Endothelial cell of umbilical vein (primary cell): Measurements from ENCODE around the gene PRKCSH. TPM values are rescaled to one million over a fixed set of nuclear protein-coding genes. Genes with fewer than 3 reads are reported as not detected.

Experiments used
- BruUV-seq: library from RNA; stranded (reverse); fragments of 400-500 nt; replicated peaks from 2 replicates; lab custom pipeline; 2021; lab: Mats Ljungman, UMichigan
- CTCF ChIA-PET: fragments of 300-600, 350-600 bp; sonication (Branson Sonifier 250); formaldehyde crosslinking; loops from one replicate; lab custom pipeline; 2021; ENCODE audit warnings: antibody characterized with exemption, inconsistent platforms; lab: Charles Lee
- POLR2A ChIA-PET: fragments of 300-600, 350-600 bp; sonication (Branson Sonifier 250); formaldehyde crosslinking; loops from one replicate; lab custom pipeline; 2021; ENCODE audit warnings: antibody characterized with exemption, inconsistent platforms; lab: Charles Lee
- DNase-seq: peaks from one replicate; pipeline ENCODE4 v3.0.0-alpha.2; 2011; ENCODE audit warnings: low read depth, low spot score
- FAIRE-seq: peaks from 2 replicates; lab custom pipeline; 2011; peaks lifted over from hg19 to GRCh38; lab: Jason Lieb, UNC
- H2AFZ ChIP-seq: 2 replicates; pipeline ENCODE4 v1.6.0; 2012; ENCODE audit warnings: low read depth, low read length, control low read depth, inconsistent platforms
- H3K27ac ChIP-seq: 2 replicates; pipeline ENCODE4 v1.5.1; 2011; ENCODE audit warnings: low read depth, mild to moderate bottlenecking, control low read depth, low read length, moderate library complexity; ENCODE audit not compliant: insufficient read depth
- H3K27me3 ChIP-seq, 2 experiments: 2 replicates each; pipeline versions ENCODE4 v1.6.0 to v1.6.1; 2011; ENCODE audit warnings: low read length in 2 of 2, mixed read lengths in 1 of 2; ENCODE audit not compliant: control insufficient read depth in 2 of 2, insufficient read depth in 2 of 2
- H3K36me3 ChIP-seq, 2 experiments: 2 replicates in 1 of 2; 3 replicates in 1 of 2; pipeline ENCODE4 v1.5.1; 2011; ENCODE audit warnings: low read length in 2 of 2, mild to moderate bottlenecking in 1 of 2, moderate library complexity in 1 of 2; ENCODE audit not compliant: control insufficient read depth in 2 of 2, insufficient read depth in 2 of 2; ENCODE audit errors: extremely low read depth in 1 of 2
- H3K4me1 ChIP-seq: 3 replicates; pipeline ENCODE4 v1.5.1; 2011; ENCODE audit warnings: mild to moderate bottlenecking, low read length; ENCODE audit not compliant: control insufficient read depth, insufficient read depth; ENCODE audit errors: extremely low read depth
- H3K4me2 ChIP-seq: 2 replicates; pipeline ENCODE4 v1.6.1; 2011; ENCODE audit warnings: low read length, control low read depth, mixed read lengths; ENCODE audit not compliant: insufficient read depth
- H3K4me3 ChIP-seq, 3 experiments: fragments of 200-600 bp in 1 of 3; sonication (generic), shearing (Covaris generic) in 1 of 3; replicated peaks in 1 of 3; 2 replicates each; pipeline ENCODE4 v1.5.1; 2011 to 2016; ENCODE audit warnings: control low read depth in 3 of 3, low read length in 3 of 3, mild to moderate bottlenecking in 2 of 3, inconsistent platforms in 1 of 3, low read depth in 1 of 3, moderate library complexity in 1 of 3; ENCODE audit not compliant: insufficient read depth in 1 of 3
- H3K79me2 ChIP-seq: 2 replicates; pipeline ENCODE4 v1.6.0; 2012; ENCODE audit warnings: low read length, inconsistent platforms; ENCODE audit not compliant: control insufficient read depth, insufficient read depth
- H3K9ac ChIP-seq: replicated peaks from 2 replicates; pipeline ENCODE3; 2011; ENCODE audit warnings: low read length, control low read depth; ENCODE audit not compliant: insufficient read depth; ENCODE audit errors: extremely low read depth
- H3K9me1 ChIP-seq: replicated peaks from 3 replicates; pipeline ENCODE4 v1.6.0; 2011; ENCODE audit warnings: mild to moderate bottlenecking, low read length; ENCODE audit not compliant: control insufficient read depth, insufficient read depth; ENCODE audit errors: extremely low read depth
- H3K9me3 ChIP-seq: replicated peaks from 2 replicates; pipeline ENCODE4 v1.5.1; 2012; ENCODE audit warnings: low read length, inconsistent platforms; ENCODE audit not compliant: control insufficient read depth, insufficient read depth
- H4K20me1 ChIP-seq: replicated peaks from 2 replicates; pipeline ENCODE3; 2011; ENCODE audit warnings: mild to moderate bottlenecking, low read length; ENCODE audit not compliant: control insufficient read depth, insufficient read depth; ENCODE audit errors: extremely low read depth
- CTCF ChIP-seq, 2 donors: IDR thresholded peaks; 1 replicate in 1 of 2; 2 replicates in 1 of 2; pipeline ENCODE4 v1.5.1; 2011; ENCODE audit warnings: low read length in 2 of 2, mild to moderate bottlenecking in 2 of 2, moderate library complexity in 2 of 2, control low read depth in 1 of 2, inconsistent platforms in 1 of 2, low read depth in 1 of 2; ENCODE audit not compliant: insufficient read depth in 1 of 2; ENCODE audit errors: extremely low read depth in 1 of 2
- EZH2 ChIP-seq: IDR thresholded peaks from 2 replicates; pipeline ENCODE4 v1.6.1; 2012; ENCODE audit warnings: borderline replicate concordance, low read depth, mild to moderate bottlenecking, moderate library complexity, low read length, inconsistent platforms; ENCODE audit not compliant: severe bottlenecking
- FOS ChIP-seq: IDR thresholded peaks from 2 replicates; pipeline ENCODE4 v1.6.1; 2011; ENCODE audit warnings: mild to moderate bottlenecking, low read length, moderate library complexity, borderline replicate concordance; ENCODE audit not compliant: insufficient read depth
- GATA2 ChIP-seq: IDR thresholded peaks from 2 replicates; pipeline ENCODE4 v1.7.0; 2011; ENCODE audit warnings: low read depth, mild to moderate bottlenecking, moderate library complexity, mixed read lengths, low read length; ENCODE audit not compliant: insufficient read length, insufficient read depth
- JUN ChIP-seq: IDR thresholded peaks from 2 replicates; pipeline ENCODE4 v1.6.1; 2011; ENCODE audit warnings: borderline replicate concordance, low read depth; ENCODE audit not compliant: insufficient read length, insufficient read depth
- MAX ChIP-seq: IDR thresholded peaks from 2 replicates; pipeline ENCODE4 v1.6.1; 2011; ENCODE audit not compliant: insufficient read depth, insufficient read length
- MYC ChIP-seq: IDR thresholded peaks from one replicate; pipeline ENCODE4 v1.6.1; 2011; ENCODE audit warnings: mild to moderate bottlenecking, low read depth, low read length
- POLR2A ChIP-seq: IDR thresholded peaks from 2 replicates; pipeline ENCODE4 v1.6.1; 2012; ENCODE audit warnings: low read depth, mild to moderate bottlenecking, control low read depth, low read length
- POLR2AphosphoS5 ChIP-seq: IDR thresholded peaks from 2 replicates; pipeline ENCODE4 v1.6.1; 2012; ENCODE audit warnings: low read depth, mild to moderate bottlenecking, control low read depth, low read length, moderate library complexity; ENCODE audit not compliant: insufficient read depth
- dilution Hi-C: fragments of 300-500 bp; cut with MboI; formaldehyde crosslinking; loops from one replicate; pipeline ENCODE4 v1.15.0; 2019; ENCODE audit warnings: low sequenced_read_pairs; ENCODE audit not compliant: extremely low pct_ligation_motif_present
- intact Hi-C: fragments of 100-400 bp; cut with micrococcal nuclease; formaldehyde crosslinking; loops from one replicate; pipeline ENCODE4 v1.10.0; 2022
- polyA plus RNA-seq, 4 experiments: library from polyadenylated mRNA; depleted of rRNA in 3 of 4; stranded (reverse) in 3 of 4; unstranded in 1 of 4; fragments of >200 nt; gene quantifications; 2 replicates each; pipeline versions ENCODE4 v1.2.1 to v1.2.3, GENCODE V29; 2011 to 2012; ENCODE audit warnings: missing spikeins in 1 of 4
- total RNA-seq: library from RNA; stranded (reverse); gene quantifications from 2 replicates; pipeline ENCODE4 v1.2.3, GENCODE V29; 2021

The PRKCSH gene
- total and polyA plus RNA-seq, 2 donors (not counting 3 experiments of a cell fraction or from before 2014, with no cell fraction given), result 215 to 425 TPM

- H3K9me1 ChIP-seq, result no peaks in the 10 kb centered on the region
- DNase-seq, result no peak
- ChIA-PET CTCF (interaction anchor here (1.2 to 1.6 kb wide), 2 partner anchors 13 to 94 kb away, joined by 3 to 4 read pairs; no protein-coding TSS in a partner anchor), POLR2A (no interaction called here)
- H3K27ac ChIP-seq, result no peak overlapping the region
- TF ChIP-seq EZH2, result no peak
- TF ChIP-seq MYC, result no peak
- TF ChIP-seq GATA2, result no peak
- no peak for TF ChIP-seq MAX
- TF ChIP-seq FOS, result no peak
- no peak for TF ChIP-seq CTCF (IDR thresholded peaks at IDR 0.05; ENCODE audit: extremely low read depth in 1 of 2, insufficient read depth in 1 of 2, low read depth in 1 of 2, low read length in 2 of 2)
- TF ChIP-seq POLR2A, result no peak
- TF ChIP-seq POLR2AphosphoS5, result no peak
- TF ChIP-seq JUN, result no peak
- no peaks in the 10 kb centered on the region for H3K4me1 ChIP-seq
- H3K9ac ChIP-seq, result no peak overlapping the region
- H3K4me2 ChIP-seq, result no peak overlapping the region
- no peaks in the 10 kb centered on the region for H3K27me3 ChIP-seq
- intact Hi-C loops (loop anchor here (5.0 kb wide), 1 partner anchor 43 kb away; the partner anchor contains the start of gene CNN1), dilution Hi-C loops (no loop called here)
- peaks cover 3 to 9% of the 10 kb centered on the region in 2 experiments for H3K36me3 ChIP-seq
- H4K20me1 ChIP-seq, result no peaks in the 10 kb centered on the region
- BruUV-seq, result no TSS peak
- H3K4me3 ChIP-seq, result no peak overlapping the region
- H3K9me3 ChIP-seq, result no peaks in the 10 kb centered on the region
- no peak for FAIRE-seq
- H2AFZ ChIP-seq, result no peak overlapping the region
- H3K79me2 ChIP-seq, result no peaks in the 10 kb centered on the region
Measured at GRCh38 chr19:11494634-11495285, 59.3 kb downstream of the PRKCSH start.
